ENCODE measurements around the gene KCNQ1.

DNA sequence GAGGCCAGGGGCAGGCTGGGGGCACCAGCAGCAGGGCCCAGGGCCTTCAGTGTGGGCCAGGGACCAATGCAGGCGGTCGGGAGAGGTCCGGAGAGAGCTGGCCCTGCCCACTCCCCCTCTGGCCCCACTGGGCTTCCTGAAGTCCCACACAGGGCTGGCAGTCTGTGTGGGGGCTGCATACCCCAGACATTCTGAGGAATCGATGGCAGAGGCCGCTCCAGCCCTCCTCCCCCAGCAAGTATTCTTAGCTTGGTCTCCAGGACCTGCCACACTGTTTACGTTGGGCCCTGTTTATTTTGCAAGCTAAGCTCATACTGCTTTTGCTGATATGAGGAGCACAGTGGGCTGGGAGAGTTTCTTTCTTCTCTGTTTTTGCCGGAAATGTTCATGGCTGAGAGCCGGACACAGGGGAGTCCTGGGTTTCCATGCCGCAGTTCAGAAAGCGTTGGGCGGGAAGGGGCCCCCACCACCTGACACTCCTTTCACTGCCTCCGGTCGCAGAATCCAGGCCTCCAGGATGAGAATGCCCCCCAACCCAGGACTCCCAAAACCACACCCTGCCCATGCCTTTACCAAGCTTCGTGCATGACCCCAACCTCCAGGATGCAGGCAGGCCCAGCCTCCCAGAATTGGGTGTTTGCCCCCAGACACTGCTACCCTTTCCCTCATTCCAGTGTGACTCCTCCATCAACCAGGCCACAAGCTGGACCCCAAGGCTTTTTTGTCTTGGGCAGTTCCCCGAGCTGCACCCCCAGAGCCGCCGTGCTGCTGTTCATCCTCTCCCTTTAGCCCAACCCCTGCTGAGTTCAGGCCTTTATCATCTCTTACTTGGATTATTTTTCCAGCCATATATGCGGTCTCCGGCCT, 336.8 kb downstream of the KCNQ1 start:
- TF ChIP-seq POLR2A (IDR thresholded peaks at IDR 0.05; ENCODE audit: low read length) (no peak), GATA1 (IDR thresholded peaks at IDR 0.05; ENCODE audit: low read depth, low read length) (no peak)
